Measurements from ENCODE around the gene XYLT1.

- TF ChIP-seq CTCF (IDR thresholded peaks at IDR 0.05), result no peak
- no peak for TF ChIP-seq POLR2A (IDR thresholded peaks at IDR 0.05)
- TF ChIP-seq POLR2AphosphoS5 (IDR thresholded peaks at IDR 0.05; ENCODE audit: insufficient read depth in 1 of 2, low read depth in 1 of 2), result no peak
These were observed 266.6 kb downstream of the XYLT1 start for GRCh38 chr16:17204206-17204605.

Measured in vagina (tissue), 2 donors.